T-cell (primary cell): ENCODE results near the gene FHIT. TPM values are rescaled to one million over a fixed set of nuclear protein-coding genes. Genes with fewer than 3 reads are reported as not detected.

Experiments
- ATAC-seq, 4 experiments: fragments of 200-7000 bp in 3 of 4; fragments of 150-1000 bp in 1 of 4; cut with Tn5 transposase; replicated peaks in 1 of 4; 1 replicate in 3 of 4; 2 replicates in 1 of 4; pipeline ENCODE4 v1.10.0; 2021; ENCODE audit warnings: moderate library complexity in 3 of 4, mild to moderate bottlenecking in 2 of 4, moderate number of reproducible peaks in 1 of 4
- CTCF ChIA-PET, 2 donors: fragments of 300-600 bp; sonication (Branson Sonifier 250); formaldehyde crosslinking; loops; one replicate each; lab custom pipeline; 2022; ENCODE audit warnings: antibody characterized with exemption in 2 of 2; lab: Charles Lee
- POLR2A ChIA-PET, 2 donors: fragments of 300-600 bp; sonication (Branson Sonifier 250); formaldehyde crosslinking; loops; one replicate each; lab custom pipeline; 2022; ENCODE audit warnings: antibody characterized with exemption in 2 of 2; lab: Charles Lee
- DNase-seq, 35 experiments: peaks; one replicate each; pipeline versions ENCODE4 v3.0.0 to v3.0.0-alpha.2; 2013 to 2023
- H3K27ac ChIP-seq: one replicate; pipeline ENCODE4 v1.5.1; 2013; ENCODE audit warnings: low read length
- H3K27me3 ChIP-seq, 2 experiments: replicated peaks in 1 of 2; 1 replicate in 1 of 2; 2 replicates in 1 of 2; pipeline versions ENCODE4 v1.6.1 to v1.7.0; 2013; ENCODE audit warnings: low read length in 1 of 2, mixed read lengths in 1 of 2; ENCODE audit not compliant: control insufficient read depth in 2 of 2, insufficient read depth in 2 of 2; ENCODE audit errors: extremely low read depth in 1 of 2
- H3K36me3 ChIP-seq, 2 donors: 1 replicate in 1 of 2; 2 replicates in 1 of 2; pipeline versions ENCODE4 v1.6.1 to v1.7.0; 2013; ENCODE audit warnings: low read length in 1 of 2; ENCODE audit not compliant: control insufficient read depth in 2 of 2, insufficient read depth in 1 of 2; ENCODE audit errors: extremely low read depth in 1 of 2
- H3K4me1 ChIP-seq, 2 experiments: 1 replicate in 1 of 2; 2 replicates in 1 of 2; pipeline versions ENCODE4 v1.6.1 to v1.7.0; 2013; ENCODE audit warnings: low read length in 2 of 2, mixed read lengths in 1 of 2; ENCODE audit not compliant: insufficient read depth in 2 of 2, control insufficient read depth in 1 of 2; ENCODE audit errors: extremely low read depth in 1 of 2
- H3K4me3 ChIP-seq, 2 donors: 1 replicate in 1 of 2; 2 replicates in 1 of 2; pipeline versions ENCODE4 v1.5.1 to v1.7.0; 2013; ENCODE audit warnings: mild to moderate bottlenecking in 2 of 2, low read length in 1 of 2, moderate library complexity in 1 of 2; ENCODE audit not compliant: control insufficient read depth in 1 of 2; ENCODE audit errors: extremely low read depth in 1 of 2
- H3K9me3 ChIP-seq: 2 replicates; pipeline ENCODE4 v1.7.0; 2013
- H3K27ac Mint-ChIP-seq, 2 donors: one replicate each; pipeline ENCODE4 v1.8.0; 2020 to 2021; ENCODE audit warnings: mild to moderate bottlenecking in 2 of 2, mixed read lengths in 2 of 2
- H3K27me3 Mint-ChIP-seq, 2 donors: one replicate each; pipeline ENCODE4 v1.8.0; 2021 to 2022; ENCODE audit warnings: mixed read lengths in 2 of 2
- H3K36me3 Mint-ChIP-seq: one replicate; pipeline ENCODE4 v1.8.0; 2021; ENCODE audit warnings: mixed read lengths
- H3K4me1 Mint-ChIP-seq, 3 donors: one replicate each; pipeline ENCODE4 v1.8.0; 2020 to 2022; ENCODE audit warnings: mixed read lengths in 3 of 3, mild to moderate bottlenecking in 1 of 3
- H3K4me3 Mint-ChIP-seq, 3 donors: one replicate each; pipeline ENCODE4 v1.8.0; 2020 to 2022; ENCODE audit warnings: mild to moderate bottlenecking in 3 of 3, mixed read lengths in 3 of 3, moderate library complexity in 3 of 3
- H3K9me3 Mint-ChIP-seq, 3 donors: one replicate each; pipeline ENCODE4 v1.8.0; 2020 to 2022; ENCODE audit warnings: mixed read lengths in 3 of 3
- WGBS: methylation state at CpG from one replicate; pipeline ENCODE4 v1.1.5; 2013; ENCODE audit warnings: missing lambda C conversion rate; ENCODE audit not compliant: insufficient coverage; 5-methylcytosine and 5-hydroxymethylcytosine counted together
- total RNA-seq, 35 experiments: library from RNA in 6 of 35; stranded (reverse) in 6 of 35; fragments of 120-200 nt in 1 of 35; gene quantifications; one replicate each; pipeline versions ENCODE4 v1.2.1 to v1.2.4 and lab custom pipeline; 2013 to 2026

Gene FHIT
- total RNA-seq, 5 donors from 2014 or later (not counting 1 experiment from before 2014, with no cell fraction given), result 33.1 to 197 (median 78.3) TPM

DNA sequence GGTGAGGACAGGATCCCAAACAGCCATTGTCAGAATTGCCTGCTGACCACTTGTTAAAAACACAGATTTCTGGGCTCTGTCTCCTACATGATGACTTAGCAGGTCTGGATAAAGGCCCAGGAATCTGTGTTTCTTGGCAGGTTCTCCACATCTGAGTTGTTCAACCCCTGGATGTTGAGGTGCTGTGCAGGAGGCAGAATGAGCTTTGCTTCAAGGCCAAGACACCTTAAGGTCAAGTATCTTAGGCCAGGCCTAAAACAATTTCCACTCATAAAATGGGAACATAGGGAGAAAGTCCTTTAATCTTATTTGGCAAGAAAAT, 1522.7 kb downstream of the FHIT start:
- H3K36me3 ChIP-seq, result no peaks in the 10 kb centered on the region
- no peaks in the 10 kb centered on the region for H3K9me3 ChIP-seq
- DNase-seq (no peak), ATAC-seq (no peak)
- ChIA-PET CTCF (no interaction called here), POLR2A (no interaction called here)
- Mint-ChIP-seq H3K27ac (no peak overlapping the region), H3K36me3 (no peaks in the 10 kb centered on the region), H3K27me3 (peaks cover 0 to 3% of the 10 kb centered on the region in 2 donors), H3K4me3 (no peak overlapping the region), H3K4me1 (peaks cover 36 to 48% (median 41%) of the 10 kb centered on the region in 3 donors), H3K9me3 (peaks cover 0 to 7% (median 4%) of the 10 kb centered on the region in 3 donors)
- no peak overlapping the region for H3K27ac ChIP-seq
- H3K27me3 ChIP-seq, result no peaks in the 10 kb centered on the region
- H3K4me3 ChIP-seq, result no peak overlapping the region
- peaks cover 14 to 29% of the 10 kb centered on the region in 2 experiments for H3K4me1 ChIP-seq

DNA sequence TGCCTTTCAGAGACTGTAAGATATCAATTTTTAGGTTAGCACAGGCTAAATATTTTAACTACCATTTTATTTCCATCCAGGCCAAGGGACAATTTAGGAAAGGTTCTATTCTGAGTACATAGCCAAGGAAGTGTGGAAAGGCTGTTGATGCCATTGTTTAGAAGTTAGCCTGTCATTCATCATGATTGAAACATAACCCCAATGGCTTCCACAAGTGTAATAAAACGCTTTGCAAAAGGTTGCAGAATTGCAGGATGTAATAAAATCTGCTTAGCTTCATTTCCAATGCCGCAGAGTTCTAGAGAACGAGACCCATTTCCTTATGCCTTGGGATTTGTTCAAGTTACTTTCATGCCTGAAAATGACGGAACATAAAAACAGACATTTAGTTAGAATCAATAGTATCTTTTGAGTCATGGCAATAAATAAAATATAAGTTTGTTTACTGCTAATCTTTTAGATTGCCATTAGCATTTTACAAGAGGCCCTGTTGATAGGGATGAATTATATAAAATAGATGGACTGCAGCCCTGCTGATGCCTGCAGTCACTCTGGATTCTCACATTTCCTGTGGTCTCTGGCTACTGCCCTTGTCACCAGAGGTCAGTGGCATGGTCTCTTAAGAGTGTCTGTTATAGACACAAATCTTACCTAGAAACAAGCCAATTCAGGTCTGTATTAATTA, 1523.2 kb downstream of the FHIT start:
- no peaks in the 10 kb centered on the region for H3K9me3 ChIP-seq
- H3K4me3 ChIP-seq, result no peak overlapping the region
- POLR2A ChIA-PET, result no interaction called here
- H3K9me3 Mint-ChIP-seq, result peaks cover 0 to 7% (median 4%) of the 10 kb centered on the region in 3 donors
- H3K4me1 ChIP-seq, result peaks cover 9 to 24% of the 10 kb centered on the region in 2 experiments
- DNase-seq (no peak), ATAC-seq (no peak)
- no peak overlapping the region for H3K4me3 Mint-ChIP-seq
- CTCF ChIA-PET, result no interaction called here
- peaks cover 0 to 3% of the 10 kb centered on the region in 2 donors for H3K27me3 Mint-ChIP-seq
- no peaks in the 10 kb centered on the region for H3K36me3 ChIP-seq
- H3K27me3 ChIP-seq, result no peaks in the 10 kb centered on the region
- peaks cover 30 to 43% (median 36%) of the 10 kb centered on the region in 3 donors for H3K4me1 Mint-ChIP-seq
- H3K27ac ChIP-seq, result no peak overlapping the region
- 93% methylated on average over 2 of the region's 4 CpGs for WGBS
- H3K27ac Mint-ChIP-seq, result no peak overlapping the region
- H3K36me3 Mint-ChIP-seq, result no peaks in the 10 kb centered on the region

DNA sequence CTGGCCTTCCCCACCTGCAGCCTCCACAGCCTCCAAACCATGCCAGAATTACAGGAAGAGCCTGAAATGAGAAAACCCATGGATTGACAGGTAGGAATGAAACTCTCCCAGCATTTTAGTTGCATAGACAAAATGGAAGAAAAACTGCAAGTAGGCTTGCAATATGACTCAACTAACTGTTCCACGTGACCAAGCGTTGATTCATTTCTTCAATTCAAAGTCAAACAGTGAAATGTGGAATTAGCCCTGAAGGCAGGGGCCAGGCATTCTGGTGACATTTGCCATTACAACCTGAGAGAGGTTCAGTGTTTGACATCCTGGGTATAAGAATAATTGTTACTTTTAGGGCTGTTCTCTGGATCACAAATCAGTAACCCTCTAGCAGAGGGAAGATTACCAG, 1525.0 kb downstream of the FHIT start:
- Mint-ChIP-seq H3K27ac (no peak overlapping the region), H3K9me3 (peaks cover 0 to 7% (median 4%) of the 10 kb centered on the region in 3 donors), H3K27me3 (peaks cover 0 to 3% of the 10 kb centered on the region in 2 donors), H3K36me3 (no peaks in the 10 kb centered on the region), H3K4me3 (no peak overlapping the region), H3K4me1 (peaks cover 13 to 25% (median 18%) of the 10 kb centered on the region in 3 donors)
- no peak for ATAC-seq
- CTCF ChIA-PET, result no interaction called here
- no peak for DNase-seq
- peaks cover 0 to 6% of the 10 kb centered on the region in 2 experiments for H3K4me1 ChIP-seq
- no peak overlapping the region for H3K27ac ChIP-seq
- no peaks in the 10 kb centered on the region for H3K36me3 ChIP-seq
- H3K9me3 ChIP-seq, result no peaks in the 10 kb centered on the region
- no peaks in the 10 kb centered on the region for H3K27me3 ChIP-seq
- WGBS, result 45% methylated on average over 2 of the region's 2 CpGs
- POLR2A ChIA-PET, result interaction anchor here in 1 of 2 donors (0.5 kb wide), 1 partner anchor 392 kb away, joined by 10 read pairs; no protein-coding TSS in a partner anchor
- H3K4me3 ChIP-seq, result no peak overlapping the region

DNA sequence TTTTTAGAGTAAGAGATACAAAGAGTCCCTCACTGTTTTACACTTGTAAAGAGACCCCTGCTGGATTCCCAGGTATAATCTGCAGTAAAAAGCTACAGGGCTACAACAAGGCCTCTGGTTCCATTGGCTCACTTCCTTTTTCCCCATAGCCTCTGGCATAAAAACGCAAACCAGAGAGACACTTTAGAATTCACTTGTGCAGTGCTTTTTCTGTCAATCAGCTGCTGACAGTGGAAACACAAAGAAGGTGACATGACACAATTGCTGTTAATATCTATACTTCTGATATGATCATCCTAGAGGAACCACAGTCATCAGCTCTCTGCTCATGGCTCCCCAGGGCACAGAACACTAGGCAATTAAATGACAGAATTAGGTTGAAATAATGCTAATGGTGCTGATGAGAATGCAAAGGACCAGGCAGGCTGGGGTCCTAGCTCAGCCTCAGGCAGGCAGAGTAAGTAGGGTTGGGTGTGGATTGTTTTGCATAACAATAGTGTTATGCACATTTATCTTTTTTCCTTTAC, 1533.5 kb downstream of the FHIT start:
- no peaks in the 10 kb centered on the region for H3K4me1 Mint-ChIP-seq
- Histone ChIP-seq H3K4me1 (no peaks in the 10 kb centered on the region), H3K36me3 (no peaks in the 10 kb centered on the region), H3K9me3 (no peaks in the 10 kb centered on the region), H3K4me3 (no peak overlapping the region), H3K27me3 (no peaks in the 10 kb centered on the region), H3K27ac (no peak overlapping the region)
- ATAC-seq (no peak), DNase-seq (no peak)
- H3K9me3 Mint-ChIP-seq, result peaks cover 7 to 9% (median 8%) of the 10 kb centered on the region in 3 donors
- no peaks in the 10 kb centered on the region for H3K27me3 Mint-ChIP-seq
- WGBS, result 63% methylated on average over 1 of the region's 1 CpG
- ChIA-PET POLR2A (interaction anchor here in 1 of 2 donors (0.6 kb wide), 1 partner anchor 43 kb away, joined by 6 read pairs; no protein-coding TSS in a partner anchor), CTCF (no interaction called here)
- no peak overlapping the region for H3K4me3 Mint-ChIP-seq
- peaks cover 3% of the 10 kb centered on the region for H3K36me3 Mint-ChIP-seq
- H3K27ac Mint-ChIP-seq, result no peak overlapping the region

DNA sequence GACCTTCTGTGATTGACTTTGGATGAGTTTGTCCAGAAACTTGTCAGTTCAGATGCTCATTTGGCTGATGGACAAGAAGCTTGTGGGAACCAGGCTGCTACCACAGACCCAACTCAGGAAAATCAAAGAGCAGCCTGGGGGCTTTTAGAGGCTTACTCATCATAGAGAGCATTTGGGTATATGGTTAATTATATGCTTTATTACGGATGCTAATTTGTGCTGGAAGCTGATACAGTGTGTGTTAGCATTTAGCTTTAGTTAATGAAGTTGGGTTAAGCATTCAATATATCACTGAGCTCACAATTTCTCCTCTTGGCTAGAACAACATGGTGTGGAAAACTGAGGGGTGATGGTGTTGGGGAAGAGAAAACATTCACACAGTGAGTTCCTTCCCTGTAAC, 1537.2 kb downstream of the FHIT start:
- H3K9me3 Mint-ChIP-seq, result peaks cover 7 to 11% (median 8%) of the 10 kb centered on the region in 3 donors
- Histone ChIP-seq H3K27ac (no peak overlapping the region), H3K4me1 (peaks cover 11 to 20% of the 10 kb centered on the region in 2 experiments), H3K9me3 (no peaks in the 10 kb centered on the region), H3K4me3 (no peak overlapping the region), H3K36me3 (no peaks in the 10 kb centered on the region), H3K27me3 (no peaks in the 10 kb centered on the region)
- ChIA-PET POLR2A (no interaction called here), CTCF (no interaction called here)
- H3K27me3 Mint-ChIP-seq, result no peaks in the 10 kb centered on the region
- H3K27ac Mint-ChIP-seq, result no peak overlapping the region
- WGBS, result no CpG with 5 or more reads among the region's 1 CpG
- peaks cover 5% of the 10 kb centered on the region for H3K36me3 Mint-ChIP-seq
- DNase-seq (no peak), ATAC-seq (no peak)
- no peak overlapping the region for H3K4me3 Mint-ChIP-seq
- H3K4me1 Mint-ChIP-seq, result peaks cover 0 to 7% (median 2%) of the 10 kb centered on the region in 3 donors

DNA sequence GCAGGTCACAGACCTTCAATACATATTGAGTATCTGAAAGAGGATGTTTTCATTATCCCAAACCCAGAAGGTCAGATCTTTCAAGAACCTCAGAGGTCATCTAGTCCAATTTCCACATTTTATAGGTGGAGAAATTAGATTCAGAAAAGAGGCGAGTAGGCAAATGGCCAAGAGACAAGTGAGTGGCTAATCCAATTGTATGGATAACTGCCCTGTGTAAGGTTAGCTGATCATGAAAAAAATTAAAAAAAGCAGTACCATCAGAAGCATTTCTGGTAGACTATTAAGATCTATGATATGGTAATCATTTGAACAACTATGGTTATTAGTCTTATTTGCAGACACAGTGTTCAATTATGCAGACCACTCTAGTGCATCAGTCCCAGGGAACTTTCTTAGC, 1540.7 kb downstream of the FHIT start:
- CTCF ChIA-PET, result no interaction called here

More for the DNA sequence above, 1540.7 kb downstream of the FHIT start:
- Mint-ChIP-seq H3K4me3 (no peak overlapping the region), H3K27me3 (no peaks in the 10 kb centered on the region), H3K27ac (no peak overlapping the region), H3K4me1 (peaks cover 0 to 7% (median 2%) of the 10 kb centered on the region in 3 donors), H3K36me3 (peaks cover 5% of the 10 kb centered on the region), H3K9me3 (peaks cover 7 to 11% (median 8%) of the 10 kb centered on the region in 3 donors)
- no peak overlapping the region for H3K27ac ChIP-seq
- POLR2A ChIA-PET, result no interaction called here
- no peak for DNase-seq
- H3K9me3 ChIP-seq, result no peaks in the 10 kb centered on the region
- no CpG with 5 or more reads among the region's 1 CpG for WGBS
- no peaks in the 10 kb centered on the region for H3K36me3 ChIP-seq
- H3K4me1 ChIP-seq, result peaks cover 11 to 20% of the 10 kb centered on the region in 2 experiments
- H3K4me3 ChIP-seq, result no peak overlapping the region
- ATAC-seq, result no peak
- no peaks in the 10 kb centered on the region for H3K27me3 ChIP-seq
